C4-2B (cell line): Measurements from ENCODE around the gene SLC25A11.

Experiments used
- H3K27ac ChIP-seq: fragments of 450-650 bp; 2 replicates; pipeline ENCODE4 v1.5.1; 2017
- CTCF ChIP-seq: fragments of 450-650 bp; conservative IDR thresholded peaks from 2 replicates; pipeline ENCODE4 v1.5.1; 2017; ENCODE audit warnings: mild to moderate bottlenecking
- ZFX ChIP-seq: fragments of 450-650 bp; IDR thresholded peaks from 2 replicates; pipeline ENCODE4 v1.6.1; 2017

SLC25A11 gene

GRCh38 chr17:4969551-4970173, 29.8 kb upstream of the SLC25A11 start:
- no peak overlapping the region for H3K27ac ChIP-seq
- TF ChIP-seq CTCF = no peak
- TF ChIP-seq ZFX = no peak

GRCh38 chr17:4969047-4969550, 29.3 kb upstream of the SLC25A11 start:
- H3K27ac ChIP-seq = peak overlapping the region; percentile 95
- TF ChIP-seq ZFX (no peak), CTCF (no peak)

- H3K27ac ChIP-seq = peak overlapping the region; percentile 95
- no peak for TF ChIP-seq CTCF
- TF ChIP-seq ZFX = no peak
Measured at GRCh38 chr17:4968486-4969046, 28.7 kb upstream of the SLC25A11 start.

GRCh38 chr17:4967539-4968485, 28.0 kb upstream of the SLC25A11 start, which contains the start of gene SPAG7:
TSS of gene SPAG7 (minus strand) at chr17:4967817. CDS start at chr17:4967804, 13 bp downstream.
- peak within 1 kb of the TSS; percentile 95 for H3K27ac ChIP-seq

GRCh38 chr17:4966844-4967538, 27.1 kb upstream of the SLC25A11 start:
- peak; percentile 44; the same call in 1 of the 2 replicates for TF ChIP-seq ZFX
- no peak for TF ChIP-seq CTCF
- peak overlapping the region; percentile 95 for H3K27ac ChIP-seq

More at GRCh38 chr17:4967539-4968485, 28.0 kb upstream of the SLC25A11 start, which contains the start of gene SPAG7:
- TF ChIP-seq CTCF = no peak
- TF ChIP-seq ZFX = peak; percentile 37; the same call in 1 of the 2 replicates

GRCh38 chr17:4965311-4965986, 25.6 kb upstream of the SLC25A11 start:
- peak overlapping the region; percentile 95 for H3K27ac ChIP-seq
- TF ChIP-seq CTCF (no peak), ZFX (no peak)
